AG09309 (cell line): ENCODE data around the gene MED12L.

ENCODE experiments used
- DNase-seq: peaks from one replicate; pipeline ENCODE4 v3.0.0-alpha.2; 2010; ENCODE audit warnings: low read depth
- H3K4me3 ChIP-seq: 2 replicates; pipeline ENCODE4 v1.5.1; 2011; ENCODE audit warnings: mild to moderate bottlenecking, low read depth, low read length, moderate library complexity; ENCODE audit not compliant: control insufficient read depth
- TF ChIP-seq, protein P1 (sequence below): IDR thresholded peaks from 2 replicates; pipeline ENCODE4 v1.5.1; 2011; ENCODE audit warnings: mild to moderate bottlenecking, low read depth, low read length, inconsistent platforms; ENCODE audit not compliant: insufficient read depth, control insufficient read depth; ENCODE audit errors: missing control alignments

The MED12L gene

GRCh38 chr3:151309566-151309965 lies 224.1 kb downstream of the MED12L start:
- TF ChIP-seq, protein P1, sequence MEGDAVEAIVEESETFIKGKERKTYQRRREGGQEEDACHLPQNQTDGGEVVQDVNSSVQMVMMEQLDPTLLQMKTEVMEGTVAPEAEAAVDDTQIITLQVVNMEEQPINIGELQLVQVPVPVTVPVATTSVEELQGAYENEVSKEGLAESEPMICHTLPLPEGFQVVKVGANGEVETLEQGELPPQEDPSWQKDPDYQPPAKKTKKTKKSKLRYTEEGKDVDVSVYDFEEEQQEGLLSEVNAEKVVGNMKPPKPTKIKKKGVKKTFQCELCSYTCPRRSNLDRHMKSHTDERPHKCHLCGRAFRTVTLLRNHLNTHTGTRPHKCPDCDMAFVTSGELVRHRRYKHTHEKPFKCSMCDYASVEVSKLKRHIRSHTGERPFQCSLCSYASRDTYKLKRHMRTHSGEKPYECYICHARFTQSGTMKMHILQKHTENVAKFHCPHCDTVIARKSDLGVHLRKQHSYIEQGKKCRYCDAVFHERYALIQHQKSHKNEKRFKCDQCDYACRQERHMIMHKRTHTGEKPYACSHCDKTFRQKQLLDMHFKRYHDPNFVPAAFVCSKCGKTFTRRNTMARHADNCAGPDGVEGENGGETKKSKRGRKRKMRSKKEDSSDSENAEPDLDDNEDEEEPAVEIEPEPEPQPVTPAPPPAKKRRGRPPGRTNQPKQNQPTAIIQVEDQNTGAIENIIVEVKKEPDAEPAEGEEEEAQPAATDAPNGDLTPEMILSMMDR, result no peak

GRCh38 chr3:151312972-151313371 lies 227.5 kb downstream of the MED12L start:
- TF ChIP-seq, protein P1, result no peak

More at GRCh38 chr3:151309566-151309965, 224.1 kb downstream of the MED12L start:
- no peak for DNase-seq
- no peak overlapping the region for H3K4me3 ChIP-seq

GRCh38 chr3:151314137-151314536 lies 228.7 kb downstream of the MED12L start:
- TF ChIP-seq, protein P1, result no peak
- no peak for DNase-seq
- H3K4me3 ChIP-seq, result no peak overlapping the region

More at GRCh38 chr3:151312972-151313371, 227.5 kb downstream of the MED12L start:
- no peak overlapping the region for H3K4me3 ChIP-seq
- DNase-seq, result no peak

DNA sequence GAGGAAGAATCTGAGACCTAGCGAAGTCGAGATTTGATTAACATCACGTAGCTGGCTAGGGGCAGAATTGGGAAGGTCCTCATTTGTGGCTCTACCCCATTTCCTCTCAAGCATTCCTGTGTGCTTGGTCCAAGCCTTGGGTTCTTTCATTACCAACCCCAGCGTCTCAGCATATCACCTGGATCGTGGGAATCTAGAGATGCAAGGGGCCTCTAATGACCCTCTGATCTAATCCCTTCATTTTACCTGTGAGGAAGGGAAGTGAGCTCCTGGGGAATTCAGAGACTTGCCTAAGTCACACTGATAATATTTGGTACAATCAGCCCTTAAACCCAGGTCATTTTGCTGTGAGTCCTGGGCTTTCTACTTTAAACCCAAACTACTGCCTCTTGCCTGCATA lies 229.1 kb downstream of the MED12L start:
- TF ChIP-seq, protein P1, result no peak
- H3K4me3 ChIP-seq, result no peak overlapping the region
- DNase-seq, result no peak

GRCh38 chr3:151315136-151315535 lies 229.7 kb downstream of the MED12L start:
- H3K4me3 ChIP-seq, result no peak overlapping the region
- DNase-seq, result no peak
- TF ChIP-seq, protein P1, result no peak

DNA sequence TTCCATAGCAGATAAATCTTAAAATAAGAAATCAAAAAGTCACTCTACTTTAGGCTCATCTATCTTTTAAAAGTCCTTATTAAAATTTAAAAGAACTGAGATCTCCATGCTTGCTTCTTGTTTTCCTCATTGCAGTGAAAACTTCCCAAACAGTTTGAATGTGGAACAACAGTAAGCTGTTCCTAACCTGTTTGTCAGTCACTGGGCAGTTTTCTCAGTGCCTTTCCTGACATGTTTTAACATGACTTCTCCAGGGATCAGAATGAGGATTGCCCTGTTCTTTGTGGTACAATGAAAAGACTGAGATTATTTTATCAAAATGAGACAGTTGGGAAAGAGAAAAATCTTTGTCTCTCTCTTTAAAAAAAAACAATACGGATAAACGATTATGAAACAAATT lies 230.4 kb downstream of the MED12L start:
- no peak overlapping the region for H3K4me3 ChIP-seq
- DNase-seq, result no peak
- TF ChIP-seq, protein P1, result no peak

DNA sequence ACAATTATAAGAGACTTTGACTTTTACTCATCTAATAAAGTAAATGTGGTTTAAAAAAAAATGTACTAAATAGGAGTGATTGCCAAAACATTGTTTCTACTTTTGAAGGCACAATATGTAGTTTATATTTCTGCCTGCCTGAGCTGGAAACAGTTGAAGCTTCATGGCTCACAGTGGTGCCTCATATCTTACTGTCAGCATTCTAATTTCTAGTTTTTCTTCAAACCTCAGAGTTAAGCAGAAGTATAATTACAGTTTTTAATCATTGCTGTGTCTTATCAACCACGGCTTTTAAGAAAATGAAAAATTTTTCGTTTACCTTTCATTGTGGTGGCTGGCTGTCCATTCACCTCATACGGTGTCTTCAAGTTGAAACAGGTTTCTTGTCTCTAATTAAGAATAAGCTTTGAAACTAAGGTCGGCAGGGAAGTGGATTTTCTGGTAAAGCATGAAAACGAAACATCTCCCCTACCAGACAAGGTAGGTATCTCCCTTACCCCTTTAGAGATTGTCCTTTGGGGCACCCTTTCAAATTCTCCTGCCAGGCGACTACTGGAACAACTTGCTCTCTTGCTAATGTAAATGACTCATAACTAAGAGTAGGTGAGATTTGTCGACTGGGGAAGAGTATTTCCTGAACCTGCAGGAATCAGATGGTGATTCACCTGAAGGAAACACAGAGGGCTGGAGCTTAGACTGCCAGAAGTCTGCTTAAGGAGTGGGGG lies 231.0 kb downstream of the MED12L start, which contains the start of gene GPR87:
GPR87 (minus strand) TSS at position 554 of the 725 bp plus-strand sequence. CDS start 16,720 bp downstream, outside the sequence.
- TF ChIP-seq, protein P1, result no peak
- no peak for DNase-seq
- H3K4me3 ChIP-seq, result no peak within 1 kb of the TSS
